Fibroblast of lung (primary cell): ENCODE data around the gene DAD1.

Experiments
- EZH2 ChIP-seq: IDR thresholded peaks from 2 replicates; pipeline ENCODE4 v1.5.1; 2012; ENCODE audit warnings: low read length, control low read depth, mild to moderate bottlenecking; ENCODE audit errors: missing control alignments
- TF ChIP-seq, protein P1 (sequence below), 2 donors: IDR thresholded peaks in 1 of 2; conservative IDR thresholded peaks in 1 of 2; 1 replicate in 1 of 2; 2 replicates in 1 of 2; pipeline ENCODE4 v1.5.1; 2011 to 2012; ENCODE audit warnings: low read length in 2 of 2, control low read depth in 1 of 2, inconsistent platforms in 1 of 2, low read depth in 1 of 2, mild to moderate bottlenecking in 1 of 2

DNA sequence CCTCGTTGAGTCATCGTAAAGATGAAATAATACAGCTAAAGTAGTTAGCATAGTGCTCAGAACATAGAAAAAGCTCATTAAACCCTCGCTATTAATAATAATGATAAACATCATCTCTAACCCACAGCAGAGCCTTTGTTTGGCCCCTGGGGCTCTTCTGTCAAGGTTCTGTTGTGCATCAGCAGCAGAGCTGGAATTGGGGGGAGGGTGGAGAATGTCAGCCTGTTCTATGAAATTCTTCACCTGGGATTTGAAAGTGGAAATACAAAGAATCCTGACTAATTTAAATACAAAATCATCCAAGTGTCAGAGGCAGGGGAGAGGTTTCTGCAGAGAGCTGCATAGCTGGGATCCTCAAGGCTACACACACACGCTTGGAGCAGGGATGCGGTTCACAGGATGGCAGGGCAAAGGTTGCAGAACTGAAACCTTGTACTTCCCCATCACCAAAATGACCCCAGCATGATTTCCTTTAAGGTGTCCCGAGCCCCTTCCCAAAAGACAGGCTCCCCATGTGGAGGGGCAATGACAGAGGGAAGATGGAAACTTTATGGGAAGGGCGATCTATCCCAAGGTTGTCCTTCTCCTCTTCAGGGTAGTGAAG, 71.8 kb downstream of the DAD1 start:
- TF ChIP-seq, protein P1, sequence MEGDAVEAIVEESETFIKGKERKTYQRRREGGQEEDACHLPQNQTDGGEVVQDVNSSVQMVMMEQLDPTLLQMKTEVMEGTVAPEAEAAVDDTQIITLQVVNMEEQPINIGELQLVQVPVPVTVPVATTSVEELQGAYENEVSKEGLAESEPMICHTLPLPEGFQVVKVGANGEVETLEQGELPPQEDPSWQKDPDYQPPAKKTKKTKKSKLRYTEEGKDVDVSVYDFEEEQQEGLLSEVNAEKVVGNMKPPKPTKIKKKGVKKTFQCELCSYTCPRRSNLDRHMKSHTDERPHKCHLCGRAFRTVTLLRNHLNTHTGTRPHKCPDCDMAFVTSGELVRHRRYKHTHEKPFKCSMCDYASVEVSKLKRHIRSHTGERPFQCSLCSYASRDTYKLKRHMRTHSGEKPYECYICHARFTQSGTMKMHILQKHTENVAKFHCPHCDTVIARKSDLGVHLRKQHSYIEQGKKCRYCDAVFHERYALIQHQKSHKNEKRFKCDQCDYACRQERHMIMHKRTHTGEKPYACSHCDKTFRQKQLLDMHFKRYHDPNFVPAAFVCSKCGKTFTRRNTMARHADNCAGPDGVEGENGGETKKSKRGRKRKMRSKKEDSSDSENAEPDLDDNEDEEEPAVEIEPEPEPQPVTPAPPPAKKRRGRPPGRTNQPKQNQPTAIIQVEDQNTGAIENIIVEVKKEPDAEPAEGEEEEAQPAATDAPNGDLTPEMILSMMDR (conservative IDR thresholded peaks at IDR 0.05 in 1 of 2, IDR thresholded peaks at IDR 0.05 in 1 of 2; ENCODE audit: low read depth in 1 of 2, low read length in 2 of 2) = no peak
- TF ChIP-seq EZH2 = no peak
